CD4-positive, alpha-beta T cell (primary cell): ENCODE data around the gene HNRNPC. TPM values are rescaled to one million over a fixed set of nuclear protein-coding genes. Genes with fewer than 3 reads are reported as not detected.

Source experiments
- ATAC-seq: fragments of 200-7000 bp; cut with Tn5 transposase; one replicate; pipeline ENCODE4 v1.10.0; 2022; ENCODE audit warnings: mild to moderate bottlenecking; ENCODE audit not compliant: poor library complexity
- CTCF ChIA-PET: fragments of 350-600 bp; sonication (Branson Sonifier 250); formaldehyde crosslinking; loops from one replicate; lab custom pipeline; 2021; ENCODE audit warnings: antibody characterized with exemption, inconsistent platforms; lab: Charles Lee
- POLR2A ChIA-PET: fragments of 350-600 bp; sonication (Branson Sonifier 250); formaldehyde crosslinking; loops from one replicate; lab custom pipeline; 2021; ENCODE audit warnings: antibody characterized with exemption, inconsistent platforms; lab: Charles Lee
- DNase-seq, 14 experiments: peaks; one replicate each; pipeline ENCODE4 v3.0.0-alpha.2; 2013 to 2020; ENCODE audit warnings: mixed read lengths in 2 of 14
- H3K27ac ChIP-seq, 2 donors: one replicate each; pipeline versions ENCODE4 v1.5.1 to v1.7.0; 2013; ENCODE audit warnings: low read length in 2 of 2, low read depth in 1 of 2, mild to moderate bottlenecking in 1 of 2
- H3K27me3 ChIP-seq, 2 experiments: 1 replicate in 1 of 2; 2 replicates in 1 of 2; pipeline versions ENCODE4 v1.6.1 to v1.7.0; 2013; ENCODE audit warnings: low read length in 2 of 2, control low read depth in 1 of 2, mild to moderate bottlenecking in 1 of 2, moderate library complexity in 1 of 2; ENCODE audit not compliant: insufficient read depth in 2 of 2, control insufficient read depth in 1 of 2
- H3K36me3 ChIP-seq: one replicate; pipeline ENCODE4 v1.6.1; 2013; ENCODE audit warnings: low read length, control low read depth; ENCODE audit not compliant: insufficient read depth
- H3K4me1 ChIP-seq: one replicate; pipeline ENCODE4 v1.6.1; 2013; ENCODE audit warnings: low read length, control low read depth; ENCODE audit not compliant: insufficient read depth
- H3K4me3 ChIP-seq: one replicate; pipeline ENCODE4 v1.5.1; 2013; ENCODE audit warnings: mild to moderate bottlenecking, low read length, moderate library complexity
- H3K9me3 ChIP-seq, 2 experiments: 1 replicate in 1 of 2; 2 replicates in 1 of 2; pipeline versions ENCODE4 v1.6.1 to v1.7.0; 2013; ENCODE audit warnings: low read length in 2 of 2, mild to moderate bottlenecking in 2 of 2, control low read depth in 1 of 2, moderate library complexity in 1 of 2; ENCODE audit not compliant: control insufficient read depth in 1 of 2, insufficient read depth in 1 of 2
- H3K27ac Mint-ChIP-seq: one replicate; pipeline ENCODE4 v1.8.0; 2020; ENCODE audit warnings: mixed read lengths
- H3K27me3 Mint-ChIP-seq: one replicate; pipeline ENCODE4 v1.8.0; 2021; ENCODE audit warnings: mixed read lengths
- H3K36me3 Mint-ChIP-seq: one replicate; pipeline ENCODE4 v1.8.0; 2021; ENCODE audit warnings: low read depth, mixed read lengths
- H3K4me1 Mint-ChIP-seq: one replicate; pipeline ENCODE4 v1.8.0; 2021; ENCODE audit warnings: low read depth, mixed read lengths
- H3K4me3 Mint-ChIP-seq: one replicate; pipeline ENCODE4 v1.8.0; 2020; ENCODE audit warnings: mild to moderate bottlenecking, mixed read lengths
- H3K9me3 Mint-ChIP-seq: one replicate; pipeline ENCODE4 v1.8.0; 2020; ENCODE audit warnings: mixed read lengths
- CTCF ChIP-seq: fragments of 200-600 bp; IDR thresholded peaks from one replicate; pipeline ENCODE4 v1.8.0; 2022; ENCODE audit warnings: antibody characterized with exemption, mild to moderate bottlenecking
- intact Hi-C, 2 experiments: fragments of 100-400 bp; cut with DNase I in 1 of 2; cut with micrococcal nuclease in 1 of 2; formaldehyde crosslinking; loops; one replicate each; pipeline versions ENCODE4 v1.15.1 to v1.9.0; 2023 to 2025; cut with DNase I, micrococcal nuclease
- total RNA-seq, 174 experiments: library from RNA in 2 of 174; stranded (reverse) in 2 of 174; gene quantifications; one replicate each; pipeline ENCODE4 v1.2.3 and lab custom pipeline; 2021 to 2026

HNRNPC gene
- total RNA-seq, 2 experiments from 2014 or later = 507 to 528 TPM

GRCh38 chr14:21184254-21184653, 85.0 kb downstream of the HNRNPC start:
- no peak for DNase-seq

GRCh38 chr14:21182166-21182565, 87.1 kb downstream of the HNRNPC start:
- ATAC-seq = no peak
- POLR2A ChIA-PET = no interaction called here

More at GRCh38 chr14:21184254-21184653, 85.0 kb downstream of the HNRNPC start:
- H3K4me3 Mint-ChIP-seq = no peak overlapping the region
- no peaks in the 10 kb centered on the region for H3K4me1 Mint-ChIP-seq
- H3K36me3 ChIP-seq = no peaks in the 10 kb centered on the region
- CTCF ChIA-PET = no interaction called here
- H3K4me3 ChIP-seq = no peak overlapping the region
- no peak for TF ChIP-seq CTCF
- peaks cover 4 to 7% of the 10 kb centered on the region in 2 experiments for H3K9me3 ChIP-seq
- no peaks in the 10 kb centered on the region for H3K27me3 ChIP-seq
- no peak for ATAC-seq
- no peaks in the 10 kb centered on the region for H3K4me1 ChIP-seq
- H3K27ac Mint-ChIP-seq = no peak overlapping the region
- H3K27ac ChIP-seq = no peak overlapping the region
- peaks cover 17% of the 10 kb centered on the region for H3K27me3 Mint-ChIP-seq
- H3K36me3 Mint-ChIP-seq = no peaks in the 10 kb centered on the region
- intact Hi-C loops = no loop called here
- POLR2A ChIA-PET = no interaction called here
- no peaks in the 10 kb centered on the region for H3K9me3 Mint-ChIP-seq

GRCh38 chr14:21171128-21171527, 98.1 kb downstream of the HNRNPC start:
- Mint-ChIP-seq H3K4me1 (no peaks in the 10 kb centered on the region), H3K27me3 (peaks cover 10% of the 10 kb centered on the region), H3K36me3 (no peaks in the 10 kb centered on the region), H3K27ac (no peak overlapping the region), H3K4me3 (no peak overlapping the region), H3K9me3 (no peaks in the 10 kb centered on the region)
- Histone ChIP-seq H3K9me3 (peaks cover 0 to 9% of the 10 kb centered on the region in 2 experiments), H3K4me3 (no peak overlapping the region), H3K36me3 (no peaks in the 10 kb centered on the region), H3K27me3 (peaks cover 8 to 12% of the 10 kb centered on the region in 2 experiments), H3K4me1 (no peaks in the 10 kb centered on the region), H3K27ac (no peak overlapping the region)
- no peak for DNase-seq
- ATAC-seq = no peak
- intact Hi-C loops = no loop called here
- CTCF ChIA-PET = no interaction called here
- POLR2A ChIA-PET = no interaction called here
- TF ChIP-seq CTCF = no peak

More at GRCh38 chr14:21182166-21182565, 87.1 kb downstream of the HNRNPC start:
- H3K27me3 Mint-ChIP-seq = peaks cover 17% of the 10 kb centered on the region
- no peaks in the 10 kb centered on the region for H3K4me1 ChIP-seq
- H3K9me3 Mint-ChIP-seq = peaks cover 2% of the 10 kb centered on the region
- no peak overlapping the region for H3K4me3 Mint-ChIP-seq
- no peak for DNase-seq
- no peak overlapping the region for H3K27ac ChIP-seq
- CTCF ChIA-PET = no interaction called here
- no peaks in the 10 kb centered on the region for H3K4me1 Mint-ChIP-seq
- no peaks in the 10 kb centered on the region for H3K36me3 Mint-ChIP-seq
- intact Hi-C loops = no loop called here
- no peak overlapping the region for H3K27ac Mint-ChIP-seq
- peaks cover 7 to 15% of the 10 kb centered on the region in 2 experiments for H3K9me3 ChIP-seq
- H3K36me3 ChIP-seq = no peaks in the 10 kb centered on the region
- no peak for TF ChIP-seq CTCF
- H3K27me3 ChIP-seq = no peaks in the 10 kb centered on the region
- no peak overlapping the region for H3K4me3 ChIP-seq
